H1 (cell line): ENCODE measurements around the gene ITGA4. TPM values are rescaled to one million over a fixed set of nuclear protein-coding genes. Genes with fewer than 3 reads are reported as not detected.

Source experiments
- CTCF ChIA-PET: fragments of 300-600 bp; sonication (Branson Sonifier 250); formaldehyde crosslinking; loops from one replicate; lab custom pipeline; 2021; ENCODE audit not compliant: partially characterized antibody; lab: Charles Lee
- POLR2A ChIA-PET: fragments of 300-600 bp; sonication (Branson Sonifier 250); formaldehyde crosslinking; loops from one replicate; lab custom pipeline; 2021; ENCODE audit warnings: inconsistent platforms; ENCODE audit not compliant: partially characterized antibody; lab: Charles Lee
- DNase-seq, 2 experiments: peaks; one replicate each; pipeline versions ENCODE4 v3.0.0 to v3.0.0-alpha.2; 2010 to 2022; ENCODE audit warnings: low spot score in 2 of 2, low read depth in 1 of 2, mixed read lengths in 1 of 2
- FAIRE-seq: peaks from 2 replicates; lab custom pipeline; 2011; peaks lifted over from hg19 to GRCh38; lab: Jason Lieb, UNC
- H2AFZ ChIP-seq: 2 replicates; pipeline ENCODE4 v1.8.1; 2012; ENCODE audit warnings: low read length, inconsistent platforms
- H2AK5ac ChIP-seq: 2 replicates; pipeline ENCODE4 v1.6.1; 2013; ENCODE audit warnings: low read depth, low read length
- H2BK120ac ChIP-seq: replicated peaks from 2 replicates; pipeline ENCODE3; 2013; ENCODE audit warnings: low read depth, low read length, inconsistent platforms
- H2BK12ac ChIP-seq: 2 replicates; pipeline ENCODE4 v1.6.1; 2013; ENCODE audit warnings: low read depth, low read length
- H2BK15ac ChIP-seq: 2 replicates; pipeline ENCODE4 v1.6.1; 2013; ENCODE audit warnings: low read length
- H2BK20ac ChIP-seq: 2 replicates; pipeline ENCODE4 v1.6.1; 2013; ENCODE audit warnings: low read length
- H2BK5ac ChIP-seq: 2 replicates; pipeline ENCODE4 v1.6.1; 2013; ENCODE audit warnings: low read depth, low read length
- H3K14ac ChIP-seq: 2 replicates; pipeline ENCODE4 v1.6.1; 2013; ENCODE audit warnings: inconsistent platforms; ENCODE audit not compliant: insufficient read length
- H3K18ac ChIP-seq: 2 replicates; pipeline ENCODE4 v1.6.1; 2013; ENCODE audit warnings: low read length; ENCODE audit errors: extremely low read depth
- H3K23ac ChIP-seq: 2 replicates; pipeline ENCODE4 v1.6.1; 2013; ENCODE audit warnings: inconsistent platforms; ENCODE audit not compliant: insufficient read length
- H3K23me2 ChIP-seq: 2 replicates; pipeline ENCODE4 v1.6.1; 2013; ENCODE audit warnings: low read depth, low read length
- H3K27ac ChIP-seq: 2 replicates; pipeline ENCODE4 v1.6.1; 2011; ENCODE audit warnings: low read depth, low read length, inconsistent platforms
- H3K27me3 ChIP-seq, 4 experiments: replicated peaks in 1 of 4; 1 replicate in 1 of 4; 2 replicates in 3 of 4; pipeline versions ENCODE4 v1.6.1 to v1.8.1; 2011 to 2013; ENCODE audit warnings: low read length in 3 of 4, mild to moderate bottlenecking in 3 of 4, inconsistent platforms in 2 of 4, mixed read lengths in 2 of 4, moderate library complexity in 1 of 4; ENCODE audit not compliant: control insufficient read depth in 3 of 4, insufficient read depth in 3 of 4; ENCODE audit errors: extremely low read depth in 1 of 4
- H3K36me3 ChIP-seq, 4 experiments: 2 replicates each; pipeline versions ENCODE4 v1.6.1 to v1.8.1; 2011 to 2013; ENCODE audit warnings: mild to moderate bottlenecking in 4 of 4, low read length in 3 of 4, moderate library complexity in 2 of 4, control low read depth in 1 of 4, inconsistent platforms in 1 of 4; ENCODE audit not compliant: insufficient read depth in 4 of 4, control insufficient read depth in 2 of 4
- H3K4ac ChIP-seq: replicated peaks from 2 replicates; pipeline ENCODE3; 2013; ENCODE audit warnings: low read length, low read depth, mixed read lengths, inconsistent platforms; ENCODE audit not compliant: insufficient read length
- H3K4me1 ChIP-seq, 4 experiments: replicated peaks in 1 of 4; 1 replicate in 1 of 4; 2 replicates in 3 of 4; pipeline versions ENCODE4 v1.6.1 to v1.8.1; 2011 to 2013; ENCODE audit warnings: low read length in 3 of 4, inconsistent platforms in 2 of 4, mixed read lengths in 1 of 4; ENCODE audit not compliant: insufficient read depth in 4 of 4, control insufficient read depth in 3 of 4
- H3K4me2 ChIP-seq, 2 experiments: 2 replicates each; pipeline versions ENCODE4 v1.6.1 to v1.8.1; 2011 to 2013; ENCODE audit warnings: low read depth in 2 of 2, low read length in 2 of 2, control low read depth in 1 of 2, inconsistent platforms in 1 of 2, mild to moderate bottlenecking in 1 of 2; ENCODE audit not compliant: insufficient read depth in 1 of 2
- H3K4me3 ChIP-seq, 4 experiments: fragments of 200-600, 300-600 bp in 1 of 4; sonication (generic), shearing (Covaris generic), sonication (Bioruptor Twin) in 1 of 4; 2 replicates each; pipeline versions ENCODE4 v1.5.1 to v1.8.1; 2011 to 2016; ENCODE audit warnings: low read length in 4 of 4, low read depth in 3 of 4, control low read depth in 2 of 4, inconsistent platforms in 2 of 4, mild to moderate bottlenecking in 2 of 4, mixed read lengths in 1 of 4, moderate library complexity in 1 of 4; ENCODE audit not compliant: insufficient read depth in 2 of 4; ENCODE audit errors: extremely low read depth in 1 of 4
- H3K56ac ChIP-seq: replicated peaks from 2 replicates; pipeline ENCODE3; 2013; ENCODE audit warnings: low read depth, mild to moderate bottlenecking, mixed read lengths, low read length, inconsistent platforms; ENCODE audit not compliant: insufficient read length
- H3K79me1 ChIP-seq: 2 replicates; pipeline ENCODE4 v1.6.1; 2013; ENCODE audit warnings: low read depth, low read length, control low read depth
- H3K79me2 ChIP-seq, 2 experiments: 2 replicates each; pipeline versions ENCODE4 v1.6.1 to v1.8.1; 2012 to 2013; ENCODE audit warnings: low read length in 2 of 2, mild to moderate bottlenecking in 2 of 2, inconsistent platforms in 1 of 2; ENCODE audit not compliant: insufficient read depth in 2 of 2, control insufficient read depth in 1 of 2
- H3K9ac ChIP-seq, 4 experiments: replicated peaks in 1 of 4; 1 replicate in 1 of 4; 2 replicates in 3 of 4; pipeline versions ENCODE4 v1.6.1 to v1.8.1; 2011 to 2013; ENCODE audit warnings: low read depth in 3 of 4, low read length in 3 of 4, control low read depth in 2 of 4, mild to moderate bottlenecking in 2 of 4, moderate library complexity in 2 of 4, inconsistent platforms in 1 of 4; ENCODE audit errors: extremely low read depth in 1 of 4
- H3K9me3 ChIP-seq, 2 experiments: 2 replicates each; pipeline versions ENCODE4 v1.6.1 to v1.8.1; 2012 to 2013; ENCODE audit warnings: mild to moderate bottlenecking in 2 of 2, moderate library complexity in 2 of 2, control low read depth in 1 of 2, inconsistent platforms in 1 of 2, low read depth in 1 of 2, low read length in 1 of 2, mixed read lengths in 1 of 2; ENCODE audit not compliant: insufficient read depth in 2 of 2
- H4K20me1 ChIP-seq, 2 experiments: replicated peaks in 1 of 2; 2 replicates each; pipeline versions ENCODE3 to v1.8.1; 2011 to 2013; ENCODE audit warnings: inconsistent platforms in 2 of 2, low read length in 2 of 2, mild to moderate bottlenecking in 1 of 2; ENCODE audit not compliant: insufficient read depth in 2 of 2, control insufficient read depth in 1 of 2
- H4K5ac ChIP-seq: 2 replicates; pipeline ENCODE4 v1.6.1; 2013; ENCODE audit warnings: low read length, low read depth, mixed read lengths, inconsistent platforms; ENCODE audit not compliant: insufficient read length
- H4K8ac ChIP-seq: 2 replicates; pipeline ENCODE4 v1.8.0; 2013; ENCODE audit warnings: mild to moderate bottlenecking, moderate library complexity, low read length, inconsistent platforms; ENCODE audit not compliant: insufficient read depth; ENCODE audit errors: extremely low read depth
- H4K91ac ChIP-seq: replicated peaks from 2 replicates; pipeline ENCODE3; 2013; ENCODE audit warnings: low read length, mixed read lengths, inconsistent platforms; ENCODE audit not compliant: insufficient read length
- BCL11A ChIP-seq, 2 experiments: IDR thresholded peaks; one replicate each; pipeline ENCODE4 v1.6.1; 2011; ENCODE audit warnings: low read depth in 2 of 2, low read length in 2 of 2, mild to moderate bottlenecking in 2 of 2
- EP300 ChIP-seq, 2 experiments: IDR thresholded peaks; 1 replicate in 1 of 2; 2 replicates in 1 of 2; pipeline ENCODE4 v1.6.1; 2011 to 2012; ENCODE audit warnings: low read depth in 2 of 2, low read length in 2 of 2, mild to moderate bottlenecking in 2 of 2, borderline replicate concordance in 1 of 2, inconsistent platforms in 1 of 2, moderate library complexity in 1 of 2
- EZH2 ChIP-seq: fragments of 200-600 bp; sonication (generic); IDR thresholded peaks from 2 replicates; pipeline ENCODE4 v1.7.1; 2012; ENCODE audit warnings: low read depth, mild to moderate bottlenecking, moderate library complexity, low read length, inconsistent platforms; ENCODE audit not compliant: severe bottlenecking
- GABPA ChIP-seq: IDR thresholded peaks from 2 replicates; pipeline ENCODE4 v1.6.1; 2011; ENCODE audit warnings: mild to moderate bottlenecking, low read length, moderate library complexity, borderline replicate concordance; ENCODE audit not compliant: insufficient read depth
- SP2 ChIP-seq: IDR thresholded peaks from 2 replicates; pipeline ENCODE4 v1.6.1; 2012; ENCODE audit warnings: mild to moderate bottlenecking, low read length, inconsistent platforms
- SP4 ChIP-seq: IDR thresholded peaks from 2 replicates; pipeline ENCODE4 v1.6.1; 2012; ENCODE audit warnings: low read length, inconsistent platforms
- TAF1 ChIP-seq: IDR thresholded peaks from 2 replicates; pipeline ENCODE4 v1.6.1; 2011; ENCODE audit warnings: mild to moderate bottlenecking, low read depth, low read length
- WGBS, 2 experiments: shearing (Covaris generic) in 1 of 2; methylation state at CpG; one replicate each; pipeline versions ENCODE4 v1.1.6 to v1.1.7; 2013 to 2015; ENCODE audit warnings: low lambda C conversion rate in 2 of 2, mixed read lengths in 2 of 2, inconsistent platforms in 1 of 2, low coverage in 1 of 2, missing lambda C conversion rate in 1 of 2; ENCODE audit not compliant: insufficient replicate concordance in 2 of 2, insufficient coverage in 1 of 2, insufficient read length in 1 of 2; ENCODE audit errors: extremely low coverage in 1 of 2, missing lambda C conversion rate in 1 of 2; 5-methylcytosine and 5-hydroxymethylcytosine counted together
- polyA plus RNA-seq, 7 experiments: library from polyadenylated mRNA; depleted of rRNA in 3 of 7; stranded (reverse) in 5 of 7; unstranded in 2 of 7; fragments of >200 nt in 5 of 7; fragments of 200-250 nt in 2 of 7; gene quantifications; 1 replicate in 5 of 7; 2 replicates in 1 of 7; 4 replicates in 1 of 7; pipeline versions ENCODE4 v1.2.1 to v1.2.3, GENCODE V29; 2011 to 2013; ENCODE audit warnings: missing spikeins in 2 of 7, mixed read lengths in 2 of 7
- total RNA-seq: library from RNA; stranded (reverse); fragmentation: NEBNext Ultra II Directional; extraction: Animal tissue kit (Norgen Biotek cat#: 25700); gene quantifications from 2 replicates; pipeline ENCODE4 v1.2.1, GENCODE V29; 2021
- TF ChIP-seq, protein P1 (sequence below): IDR thresholded peaks from 2 replicates; pipeline ENCODE4 v1.6.1; 2011; ENCODE audit warnings: low read length, improper control_type of control experiment
- TF ChIP-seq, protein P2 (sequence below), 3 experiments: IDR thresholded peaks; 1 replicate in 2 of 3; 2 replicates in 1 of 3; pipeline versions ENCODE4 v1.5.1 to v1.6.1; 2011; ENCODE audit warnings: low read length in 3 of 3, mild to moderate bottlenecking in 3 of 3, inconsistent platforms in 2 of 3, low read depth in 1 of 3, moderate library complexity in 1 of 3; ENCODE audit not compliant: insufficient read depth in 1 of 3; ENCODE audit errors: control extremely low read depth in 1 of 3

Gene ITGA4
- total and polyA plus RNA-seq, 2 of the 8 experiments (the other 6 are each of a cell fraction or from before 2014, with no cell fraction given): 0.60 to 2.1 TPM

DNA sequence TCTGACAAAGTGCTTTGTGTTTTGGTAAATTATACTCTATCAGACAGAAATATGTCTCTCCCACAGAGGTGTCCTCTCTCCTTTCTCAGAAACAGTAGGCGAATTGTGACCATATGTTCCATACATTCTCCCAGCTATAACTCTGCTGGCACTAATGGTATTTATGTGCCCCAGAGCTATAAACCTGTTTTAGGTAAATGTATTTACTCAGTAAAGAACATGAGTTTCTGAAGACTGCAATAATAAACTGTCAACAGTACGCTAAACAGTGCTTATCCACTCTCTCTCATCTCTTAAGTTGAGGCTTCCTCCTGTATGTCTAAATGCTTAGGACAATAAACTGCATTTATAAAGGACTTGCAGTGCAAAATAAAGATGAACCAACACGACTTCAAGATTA lies 58.5 kb downstream of the ITGA4 start:
- no peak overlapping the region for H2BK15ac ChIP-seq
- no peaks in the 10 kb centered on the region for H3K79me1 ChIP-seq
- no peak overlapping the region for H3K18ac ChIP-seq
- no peak overlapping the region for H2AK5ac ChIP-seq
- no peak overlapping the region for H3K4me2 ChIP-seq
- DNase-seq: no peak
- H4K5ac ChIP-seq: no peak overlapping the region
- H3K4ac ChIP-seq: no peak overlapping the region
- ChIA-PET POLR2A (no interaction called here), CTCF (interaction anchor here (1.6 kb wide), 1 partner anchor 14 kb away, joined by 3 read pairs; no protein-coding TSS in a partner anchor)
- no peaks in the 10 kb centered on the region for H3K27me3 ChIP-seq
- no peaks in the 10 kb centered on the region for H4K20me1 ChIP-seq
- no peak overlapping the region for H3K9ac ChIP-seq
- H3K14ac ChIP-seq: no peak overlapping the region
- no peak overlapping the region for H2BK120ac ChIP-seq
- no peak overlapping the region for H3K27ac ChIP-seq
- H2BK5ac ChIP-seq: no peak overlapping the region
- H4K91ac ChIP-seq: no peak overlapping the region
- H4K8ac ChIP-seq: no peak overlapping the region
- no peak for TF ChIP-seq GABPA
- TF ChIP-seq, protein P1, sequence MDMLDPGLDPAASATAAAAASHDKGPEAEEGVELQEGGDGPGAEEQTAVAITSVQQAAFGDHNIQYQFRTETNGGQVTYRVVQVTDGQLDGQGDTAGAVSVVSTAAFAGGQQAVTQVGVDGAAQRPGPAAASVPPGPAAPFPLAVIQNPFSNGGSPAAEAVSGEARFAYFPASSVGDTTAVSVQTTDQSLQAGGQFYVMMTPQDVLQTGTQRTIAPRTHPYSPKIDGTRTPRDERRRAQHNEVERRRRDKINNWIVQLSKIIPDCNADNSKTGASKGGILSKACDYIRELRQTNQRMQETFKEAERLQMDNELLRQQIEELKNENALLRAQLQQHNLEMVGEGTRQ: no peak
- no peak for TF ChIP-seq EZH2
- no peak for TF ChIP-seq TAF1
- TF ChIP-seq SP4: no peak
- no peak for TF ChIP-seq EP300 (IDR thresholded peaks at IDR 0.05; ENCODE audit: borderline replicate concordance in 1 of 2, low read depth in 2 of 2, low read length in 2 of 2)
- TF ChIP-seq, protein P2, sequence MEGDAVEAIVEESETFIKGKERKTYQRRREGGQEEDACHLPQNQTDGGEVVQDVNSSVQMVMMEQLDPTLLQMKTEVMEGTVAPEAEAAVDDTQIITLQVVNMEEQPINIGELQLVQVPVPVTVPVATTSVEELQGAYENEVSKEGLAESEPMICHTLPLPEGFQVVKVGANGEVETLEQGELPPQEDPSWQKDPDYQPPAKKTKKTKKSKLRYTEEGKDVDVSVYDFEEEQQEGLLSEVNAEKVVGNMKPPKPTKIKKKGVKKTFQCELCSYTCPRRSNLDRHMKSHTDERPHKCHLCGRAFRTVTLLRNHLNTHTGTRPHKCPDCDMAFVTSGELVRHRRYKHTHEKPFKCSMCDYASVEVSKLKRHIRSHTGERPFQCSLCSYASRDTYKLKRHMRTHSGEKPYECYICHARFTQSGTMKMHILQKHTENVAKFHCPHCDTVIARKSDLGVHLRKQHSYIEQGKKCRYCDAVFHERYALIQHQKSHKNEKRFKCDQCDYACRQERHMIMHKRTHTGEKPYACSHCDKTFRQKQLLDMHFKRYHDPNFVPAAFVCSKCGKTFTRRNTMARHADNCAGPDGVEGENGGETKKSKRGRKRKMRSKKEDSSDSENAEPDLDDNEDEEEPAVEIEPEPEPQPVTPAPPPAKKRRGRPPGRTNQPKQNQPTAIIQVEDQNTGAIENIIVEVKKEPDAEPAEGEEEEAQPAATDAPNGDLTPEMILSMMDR (IDR thresholded peaks at IDR 0.05; ENCODE audit: control extremely low read depth in 1 of 3, insufficient read depth in 1 of 3, low read depth in 1 of 3, low read length in 3 of 3): no peak
- TF ChIP-seq BCL11A (IDR thresholded peaks at IDR 0.05; ENCODE audit: low read depth in 2 of 2, low read length in 2 of 2): no peak
- no peak for TF ChIP-seq SP2
- TF ChIP-seq, all 59 proteins: peak for 0
- H3K4me1 ChIP-seq: 0 out of 7 replicates have a peak, but pooled peaks cover 0 to 3% (median 0%) of the 10 kb centered on the region in 4 experiments
- no peak for FAIRE-seq
- H3K23ac ChIP-seq: no peak overlapping the region
- no peak overlapping the region for H2BK20ac ChIP-seq
- no peak overlapping the region for H2BK12ac ChIP-seq
- H3K36me3 ChIP-seq: no peaks in the 10 kb centered on the region
- no peak overlapping the region for H3K4me3 ChIP-seq
- no peak overlapping the region for H2AFZ ChIP-seq
- H3K9me3 ChIP-seq: no peaks in the 10 kb centered on the region
- WGBS, 2 experiments: 64% methylated on average over 3 of the region's 3 CpGs; no CpG with 5 or more reads in 1 of the 2 experiments
- H3K23me2 ChIP-seq: no peaks in the 10 kb centered on the region
- H3K56ac ChIP-seq: no peak overlapping the region
- H3K79me2 ChIP-seq: no peaks in the 10 kb centered on the region
